ENCODE results near the gene POLE3. TPM values are rescaled to one million over a fixed set of nuclear protein-coding genes. Genes with fewer than 3 reads are reported as not detected.
"Not testable (repeated sequence)": the region's sequence is repeated elsewhere in the genome, so short reads cannot be mapped to it uniquely, and the experiment has no call there.

Gene POLE3
- total RNA-seq, 1 donor from 2014 or later, result 65.9 TPM

DNA sequence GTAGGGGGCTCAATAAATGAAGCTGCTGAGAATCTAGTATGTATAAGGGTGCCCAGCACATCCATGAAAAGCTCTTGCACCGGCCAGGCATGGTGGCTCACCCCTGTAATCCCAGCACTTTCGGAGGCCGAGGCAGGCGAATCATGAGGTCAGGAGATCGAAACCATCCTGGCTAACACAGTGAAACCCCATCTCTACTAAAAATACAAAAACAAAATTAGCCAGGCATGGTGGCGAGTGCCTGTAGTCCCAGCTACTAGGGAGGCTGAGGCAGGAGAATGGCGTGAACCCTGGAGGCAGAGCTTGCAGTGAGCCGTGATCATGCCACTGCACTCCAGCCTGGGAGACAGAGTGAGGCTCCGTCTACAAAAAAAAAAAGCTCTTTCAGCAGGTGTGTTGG is 4.1 kb downstream of the POLE3 start:
- DNase-seq (ENCODE audit: low read depth), result not testable (repeated sequence)

DNA sequence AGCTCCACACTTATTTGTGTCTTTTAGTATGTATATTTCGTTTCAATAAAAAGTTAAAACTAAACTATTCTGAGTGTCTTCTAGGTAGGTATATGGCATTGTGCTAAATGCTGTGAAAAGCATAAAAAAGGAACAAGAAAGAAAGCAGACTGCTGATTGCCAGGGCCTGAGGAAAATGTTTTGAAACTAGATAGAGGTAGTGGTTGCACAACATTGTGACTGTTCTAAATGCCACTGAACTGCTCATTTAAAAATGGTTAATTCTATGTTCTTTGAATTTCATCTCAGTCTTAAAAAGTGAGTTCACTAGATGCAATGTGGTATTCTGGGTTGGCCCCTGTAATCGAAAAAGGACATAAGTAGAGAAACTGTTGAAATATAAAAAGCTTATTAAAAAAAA is 6.8 kb downstream of the POLE3 start:
- DNase-seq (ENCODE audit: low read depth), result no peak

DNA sequence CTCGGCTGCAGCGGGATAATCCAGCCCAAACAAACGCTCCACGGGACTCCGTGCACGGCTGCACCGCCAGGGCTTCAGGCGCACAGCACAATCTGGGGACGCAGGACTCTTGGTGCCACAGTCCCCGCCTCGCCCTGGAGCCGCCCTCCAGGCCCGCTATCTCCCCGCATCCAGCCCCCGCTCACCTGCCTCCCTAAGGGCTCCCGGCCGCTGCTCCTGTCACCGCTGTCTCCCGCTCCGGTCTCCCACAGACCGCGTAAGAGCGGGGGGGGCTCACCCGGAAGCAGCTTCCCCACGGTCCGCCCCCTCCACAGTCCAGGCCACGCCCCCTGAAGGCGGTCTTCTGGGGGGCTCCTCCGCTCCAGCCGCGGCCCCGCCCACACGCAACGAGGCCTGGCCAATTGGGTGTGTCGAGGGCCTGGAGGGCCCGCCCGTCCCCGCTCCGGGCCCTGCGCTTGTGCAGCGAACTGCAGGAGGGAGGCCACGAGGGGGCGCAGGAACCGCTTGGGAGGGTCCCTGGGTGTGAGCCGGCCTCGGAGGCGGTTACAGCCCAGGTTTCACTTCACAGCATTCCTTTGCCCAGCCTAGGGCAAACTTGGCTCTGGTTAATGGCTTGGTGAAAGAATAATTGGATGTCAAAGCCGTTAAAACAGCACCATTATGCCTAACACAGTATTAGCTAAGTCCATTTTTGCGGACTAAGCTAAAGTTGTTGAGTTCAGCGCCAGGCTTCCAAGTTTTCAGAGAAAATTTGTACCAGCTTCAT is 9.3 kb downstream of the POLE3 start, which contains the start of gene ALAD:
ALAD (minus strand) TSS at position 258 of the 766 bp plus-strand sequence. CDS start 7,725 bp downstream, outside the sequence.
- DNase-seq (ENCODE audit: low read depth), result peak; percentile 99

DNA sequence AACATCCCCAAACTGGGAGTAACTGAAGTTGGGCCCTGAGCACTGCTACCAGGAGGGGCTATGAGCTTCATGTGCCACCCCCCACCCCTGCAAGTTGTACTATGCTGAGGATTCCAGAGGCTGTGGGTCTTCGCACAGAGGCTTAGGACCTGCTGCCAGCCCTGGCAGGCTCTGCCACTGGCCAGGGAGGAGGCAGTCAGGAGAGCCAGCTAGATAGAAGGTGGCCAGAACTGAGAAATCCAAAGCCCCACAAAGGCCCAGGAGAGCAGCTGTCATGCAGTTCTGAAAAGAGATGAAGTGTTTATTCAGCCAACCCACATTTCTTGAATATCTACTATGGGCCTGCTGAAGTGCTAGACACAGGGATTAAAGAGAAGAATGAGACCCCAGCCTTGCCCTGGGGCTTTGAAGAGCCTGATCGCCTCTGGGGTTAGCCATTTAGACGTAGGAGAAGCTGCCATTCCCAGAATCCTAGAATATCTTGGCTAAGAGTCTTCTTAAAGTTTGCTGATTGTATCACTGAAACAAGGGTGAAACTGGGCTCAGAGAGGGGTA is 10.8 kb downstream of the POLE3 start:
- DNase-seq (ENCODE audit: low read depth), result peak; percentile 65

DNA sequence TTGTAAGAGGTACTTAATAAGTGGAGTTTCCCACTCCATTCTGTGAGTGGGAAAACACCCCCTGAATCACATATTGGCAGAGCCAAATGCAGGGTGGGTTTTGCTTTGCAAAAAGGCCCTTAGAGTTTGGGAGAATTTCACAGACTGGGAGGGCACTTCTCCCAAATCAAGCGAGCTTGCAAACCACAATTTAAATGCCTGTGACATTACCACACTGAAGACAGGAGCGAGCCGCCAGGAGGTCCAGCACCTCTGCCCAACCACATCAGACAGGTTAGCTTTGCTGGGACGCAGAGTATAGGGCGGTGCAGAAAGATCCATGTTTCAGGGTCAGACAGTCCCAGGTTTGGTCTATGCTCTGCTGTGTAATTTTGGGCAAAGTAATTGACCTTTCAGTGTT is 11.7 kb downstream of the POLE3 start:
- DNase-seq (ENCODE audit: low read depth), result peak; percentile 45

DNA sequence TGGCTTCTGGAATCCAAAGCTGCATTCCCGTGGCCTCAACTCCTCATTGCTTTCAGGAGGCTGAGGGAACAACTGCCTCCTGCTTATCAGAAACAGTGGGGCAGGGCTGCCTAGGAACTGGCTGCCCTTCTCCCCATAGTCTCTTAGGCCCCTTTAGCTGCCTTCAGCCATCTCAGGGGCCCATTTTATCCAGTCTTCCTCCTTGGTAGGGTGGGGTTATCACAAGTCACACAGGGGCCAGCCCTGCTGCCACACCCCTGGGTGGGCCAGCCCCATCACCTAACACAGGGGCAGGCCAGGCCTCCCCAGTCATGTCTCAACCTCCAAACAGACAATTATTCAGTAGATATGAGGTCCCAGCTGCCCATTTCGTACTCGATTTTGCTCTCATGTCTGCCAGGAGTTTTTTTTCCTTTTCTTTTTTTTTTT is 13.3 kb downstream of the POLE3 start:
- peak; percentile 54 for DNase-seq (ENCODE audit: low read depth)

DNA sequence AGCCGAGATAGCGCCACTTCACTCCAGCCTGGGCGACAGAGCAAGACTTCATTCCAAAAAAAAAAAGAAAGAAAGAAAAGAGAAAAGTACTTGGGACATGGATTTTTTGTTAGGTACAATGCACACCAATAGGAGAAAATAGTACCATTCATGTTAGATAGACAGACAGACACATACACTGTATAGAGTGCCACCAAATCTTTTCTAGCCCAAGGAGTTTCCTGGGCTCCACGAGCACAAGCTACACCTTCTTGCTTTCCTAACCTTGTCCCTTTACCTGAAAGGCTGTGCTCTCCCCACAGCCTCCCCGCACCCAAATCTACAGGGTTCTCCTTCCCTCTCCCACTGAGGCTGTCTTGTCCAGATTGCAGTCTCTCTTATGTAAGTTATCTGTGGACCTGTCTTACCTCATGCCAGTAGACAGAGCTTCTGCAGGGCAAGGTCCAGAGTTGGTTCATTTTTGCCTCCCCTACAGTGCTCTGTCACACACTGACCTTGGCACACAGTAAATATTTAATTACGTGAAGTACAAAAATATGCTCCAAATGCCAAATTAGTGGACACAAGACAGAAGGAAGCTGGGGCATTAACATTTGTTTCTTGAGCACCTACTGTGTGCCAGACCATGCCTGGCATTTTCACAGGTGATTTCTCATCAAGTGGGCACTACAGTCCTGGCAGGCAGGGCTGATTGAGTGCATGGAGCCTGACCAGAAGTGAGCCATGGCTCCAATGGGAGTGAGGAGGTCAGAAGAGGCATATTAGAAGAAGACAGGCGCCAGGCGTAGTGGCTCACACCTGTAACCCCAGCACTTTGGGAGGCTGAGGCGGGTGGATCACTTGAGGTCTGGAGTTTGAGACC is 15.2 kb downstream of the POLE3 start:
- DNase-seq (ENCODE audit: low read depth), result no peak

DNA sequence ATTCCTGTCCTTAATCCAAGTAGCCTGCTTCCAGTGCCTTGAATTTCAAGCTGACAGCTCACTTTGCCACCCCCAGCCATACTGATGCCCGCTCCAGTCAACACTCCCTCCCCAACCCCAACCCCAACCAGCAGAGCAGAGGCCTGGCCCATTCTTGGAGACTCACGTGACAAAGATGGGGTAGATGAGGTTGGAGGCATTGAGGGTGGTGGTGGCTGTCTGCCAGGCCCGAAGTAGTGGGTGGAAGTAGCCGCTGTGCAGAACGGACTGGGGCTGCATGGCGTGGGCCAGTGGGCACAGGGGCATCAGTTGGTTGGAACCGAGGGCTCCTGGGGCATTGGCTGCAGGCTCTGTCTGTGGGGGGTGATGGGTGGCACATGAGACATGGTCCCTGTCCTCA is 17.2 kb downstream of the POLE3 start:
- no peak for DNase-seq (ENCODE audit: low read depth)

DNA sequence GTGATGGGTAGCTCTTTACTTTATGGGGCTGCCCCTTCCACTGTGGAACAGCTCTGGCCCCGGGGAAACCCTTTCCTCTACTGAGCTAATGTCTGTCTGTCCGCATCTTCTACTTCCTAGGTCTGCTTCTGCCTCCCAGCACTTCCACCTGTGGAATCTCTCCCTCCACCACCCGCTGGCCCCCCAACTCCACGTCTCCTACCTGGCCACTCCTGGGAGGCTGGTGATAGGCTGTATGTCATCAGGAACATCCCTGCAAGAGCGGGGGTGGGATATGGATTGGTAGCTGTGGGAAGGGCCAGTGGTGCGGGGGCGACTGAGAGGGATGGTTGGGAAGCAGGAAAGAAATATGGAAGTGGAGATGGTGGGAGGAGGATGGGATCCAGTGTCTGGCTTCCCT is 18.6 kb downstream of the POLE3 start:
- DNase-seq (ENCODE audit: low read depth), result no peak

DNA sequence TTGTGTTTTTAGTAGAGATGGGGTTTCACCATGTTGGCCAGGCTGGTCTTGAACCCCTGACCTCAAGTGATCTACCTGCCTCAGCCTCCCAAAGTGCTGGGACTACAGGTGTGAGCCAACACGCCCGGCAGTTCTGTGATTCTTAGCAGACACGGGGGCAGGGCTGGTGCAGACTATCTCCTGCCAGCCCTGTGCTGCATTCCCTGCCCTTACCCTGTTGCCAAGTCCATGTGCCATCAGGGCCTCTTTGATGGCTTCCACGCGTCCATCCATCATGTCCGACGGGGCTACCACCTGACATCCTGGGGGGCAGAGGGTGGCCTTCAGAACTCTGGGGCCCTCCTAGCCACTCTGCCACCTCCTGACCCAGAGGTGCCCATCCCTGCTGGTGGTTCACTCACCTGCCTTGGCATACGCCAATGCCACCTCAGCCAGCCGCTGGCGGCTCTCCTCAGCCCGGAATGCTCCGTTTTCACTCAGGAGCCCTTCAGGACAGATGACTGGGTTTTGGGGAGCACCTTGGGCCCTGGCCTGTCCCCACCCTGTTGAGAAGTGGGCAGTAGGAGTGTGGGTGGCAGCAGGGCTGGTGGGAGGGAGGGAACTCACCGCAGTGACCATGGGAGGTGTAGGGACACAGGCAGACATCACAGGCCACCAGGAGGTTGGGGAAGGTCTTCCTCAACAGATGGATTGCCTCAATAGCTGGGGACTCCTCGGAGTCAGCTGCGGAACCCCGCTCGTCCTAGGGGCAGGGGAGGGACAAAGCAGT is 20.1 kb downstream of the POLE3 start:
- DNase-seq (ENCODE audit: low read depth), result no peak

DNA sequence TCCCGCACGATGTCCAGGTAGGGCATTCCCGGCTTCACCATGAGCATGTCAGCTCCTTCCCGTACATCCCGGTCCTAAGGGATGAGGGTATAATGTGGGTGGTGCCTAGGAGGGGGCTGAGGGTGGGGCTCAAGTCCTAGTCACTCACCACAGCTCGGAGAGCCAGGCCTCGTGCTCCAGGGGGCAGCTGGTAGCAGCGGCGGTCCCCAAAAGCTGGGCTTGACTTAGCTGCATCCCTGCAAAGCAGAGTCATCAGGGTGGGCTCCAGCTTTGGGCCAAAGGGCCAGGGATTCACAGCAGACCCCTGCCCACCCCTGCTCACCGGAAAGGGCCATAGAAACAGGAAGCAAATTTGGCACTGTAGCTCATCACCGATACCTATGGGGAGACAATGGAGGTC is 21.0 kb downstream of the POLE3 start:
- no peak for DNase-seq (ENCODE audit: low read depth)

DNA sequence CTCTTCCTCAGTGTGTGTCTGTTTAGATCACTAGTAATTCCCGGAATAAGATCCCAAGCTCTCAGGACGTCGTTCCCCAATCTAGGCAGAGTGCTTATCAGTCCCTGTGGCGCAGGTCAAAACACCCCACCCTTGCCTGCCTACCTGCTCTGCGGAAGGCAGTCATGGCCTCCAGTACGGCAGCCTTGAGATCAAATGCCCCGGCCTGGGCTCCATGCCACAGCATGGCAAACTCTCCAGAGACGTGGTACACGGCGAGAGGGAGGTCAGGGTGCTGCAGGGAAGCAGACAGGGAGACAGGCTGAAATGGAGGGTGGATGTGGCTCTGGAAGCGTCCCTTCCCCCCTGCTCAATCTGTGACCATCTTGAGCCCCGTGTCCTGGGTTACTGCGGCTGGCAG is 21.6 kb downstream of the POLE3 start:
- no peak for DNase-seq (ENCODE audit: low read depth)

DNA sequence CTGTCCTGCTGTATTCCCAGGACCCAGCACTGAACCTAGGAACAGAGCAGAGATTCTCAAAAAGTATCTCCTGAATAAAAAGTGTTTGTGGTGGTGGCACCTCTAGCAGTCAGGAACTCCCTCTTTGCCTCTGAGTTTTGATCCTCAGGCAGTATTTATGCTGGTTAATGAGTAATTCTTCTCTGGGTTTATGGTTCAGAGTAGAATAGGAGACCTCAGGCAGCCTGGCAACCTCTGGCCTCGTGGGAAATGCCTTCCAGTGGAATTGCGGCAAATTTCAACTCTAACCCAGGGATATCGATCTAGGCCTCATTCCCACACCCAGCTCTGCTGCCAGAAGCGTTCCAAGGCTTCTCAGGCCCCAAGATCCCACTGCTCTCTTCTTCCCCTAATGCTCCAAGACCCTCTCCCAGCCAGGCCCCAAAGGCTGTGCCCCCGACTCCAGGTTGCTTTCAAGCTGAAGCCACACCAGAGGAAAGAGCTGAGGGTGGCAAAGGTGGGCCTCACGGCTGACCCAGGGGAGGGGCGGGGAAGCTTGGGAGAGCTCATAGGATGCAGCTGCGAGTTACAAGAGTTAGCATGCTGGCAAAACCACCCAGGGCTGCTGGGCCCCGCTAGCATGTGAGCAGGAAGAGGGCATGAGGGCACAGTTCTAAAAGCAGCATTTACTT is 22.8 kb downstream of the POLE3 start:
- no peak for DNase-seq (ENCODE audit: low read depth)

DNA sequence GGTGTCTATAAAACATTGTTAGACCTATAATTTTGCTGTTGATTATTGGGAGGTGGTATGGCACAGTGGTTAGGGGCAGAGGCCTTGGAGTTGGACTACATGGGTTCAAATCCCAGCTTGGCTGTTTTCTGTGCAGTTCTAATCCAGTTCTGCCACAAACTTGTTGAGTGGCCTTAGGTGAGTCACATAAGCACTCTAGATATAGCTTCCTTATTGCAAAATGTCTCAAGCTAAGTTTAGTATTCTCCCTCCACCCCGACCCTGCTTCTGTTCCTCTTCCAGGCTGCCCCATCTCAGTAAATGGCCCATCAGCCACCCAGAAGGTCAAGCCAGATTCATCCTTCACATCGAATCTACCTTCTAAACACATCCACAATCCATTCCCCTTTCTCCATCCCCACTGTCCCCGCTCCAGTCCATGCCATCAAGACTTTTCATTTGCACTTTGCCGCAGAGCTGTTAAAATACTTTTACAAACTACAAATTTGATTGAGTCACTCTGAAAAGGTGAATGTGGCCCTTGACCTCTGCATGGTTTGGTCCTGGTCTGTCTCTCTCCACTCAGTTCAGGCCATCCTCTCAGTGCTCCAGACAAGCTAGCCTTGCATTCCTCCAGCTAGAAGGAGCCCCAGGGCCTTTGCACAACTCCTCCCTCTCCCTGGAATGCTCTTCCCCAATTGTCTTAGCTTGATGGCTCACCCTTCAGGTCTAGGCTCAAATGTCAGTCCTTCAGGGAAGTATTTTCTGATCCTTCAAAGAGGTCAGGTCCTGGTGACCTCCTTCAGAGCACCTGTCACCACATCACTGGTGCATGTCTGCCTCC is 23.7 kb downstream of the POLE3 start:
- DNase-seq (ENCODE audit: low read depth), result no peak

DNA sequence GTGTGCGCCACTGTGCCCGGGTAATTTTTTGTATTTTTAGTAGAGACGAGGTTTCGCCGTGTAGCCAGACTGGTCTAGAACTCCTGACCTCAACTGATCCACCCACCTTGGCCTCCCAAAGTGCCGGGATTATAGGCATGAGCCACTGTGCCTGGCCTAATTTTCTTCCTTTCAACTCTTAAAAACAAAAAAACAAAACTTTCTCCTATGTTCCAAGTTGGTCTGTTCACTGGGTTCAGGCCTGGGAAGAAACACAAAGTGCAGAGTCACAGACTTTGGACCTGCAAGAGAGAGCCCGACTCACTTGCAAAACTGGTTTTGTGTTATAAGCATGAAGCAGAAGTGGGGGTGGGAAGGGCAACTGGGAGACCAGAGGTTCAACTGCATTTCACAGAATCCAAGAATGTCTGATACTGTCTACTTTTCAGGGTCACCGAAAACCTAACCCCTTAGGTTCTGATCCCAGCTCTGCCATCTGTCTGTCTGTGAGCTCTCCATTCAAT is 28.5 kb downstream of the POLE3 start:
- DNase-seq (ENCODE audit: low read depth), result no peak

DNA sequence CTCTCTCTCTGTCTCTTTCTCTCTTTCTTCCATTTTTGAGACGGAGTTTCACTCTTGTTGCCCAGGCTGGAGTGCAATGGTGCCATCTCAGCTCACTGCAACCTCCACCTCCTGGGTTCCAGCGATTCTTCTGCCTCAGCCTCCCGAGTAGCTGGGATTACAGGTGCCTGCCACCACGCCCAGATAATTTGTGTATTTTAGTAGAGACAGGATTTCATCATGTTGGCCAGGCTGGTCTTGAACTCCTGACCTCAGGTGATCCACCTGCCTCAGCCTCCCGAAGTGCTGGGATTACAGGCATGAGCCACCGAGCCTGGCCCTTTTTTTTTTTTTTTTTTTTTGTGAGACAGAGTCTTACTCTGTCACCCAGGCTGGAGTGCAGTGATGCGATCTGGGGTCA is 29.0 kb downstream of the POLE3 start:
- DNase-seq (ENCODE audit: low read depth), result not testable (repeated sequence)

DNA sequence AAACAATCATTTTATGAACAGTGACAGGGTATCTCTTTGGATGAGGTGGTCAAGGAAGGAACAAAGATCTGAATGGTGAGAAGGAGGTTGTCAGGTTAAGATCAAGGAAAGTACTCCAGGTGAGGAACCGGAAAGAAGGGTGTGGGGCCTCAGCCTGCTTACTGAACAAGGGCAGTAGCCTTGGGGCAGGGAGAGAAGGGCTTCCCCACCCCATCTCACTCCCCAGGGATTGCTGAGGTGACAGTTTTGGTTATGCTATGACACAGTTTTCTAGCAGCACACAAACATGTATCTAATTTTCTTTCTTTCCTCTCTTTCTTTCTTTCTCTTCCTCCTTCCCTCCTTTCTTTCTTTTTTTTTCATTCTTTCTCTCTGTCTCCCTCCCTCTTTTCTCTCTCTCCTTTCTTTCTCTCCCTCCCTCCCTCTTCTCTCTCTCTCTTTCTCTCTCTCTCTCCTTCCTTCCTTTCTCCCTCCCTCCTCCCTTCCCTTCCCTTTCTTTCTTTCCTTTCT is 29.6 kb downstream of the POLE3 start:
- DNase-seq (ENCODE audit: low read depth), result no peak

DNA sequence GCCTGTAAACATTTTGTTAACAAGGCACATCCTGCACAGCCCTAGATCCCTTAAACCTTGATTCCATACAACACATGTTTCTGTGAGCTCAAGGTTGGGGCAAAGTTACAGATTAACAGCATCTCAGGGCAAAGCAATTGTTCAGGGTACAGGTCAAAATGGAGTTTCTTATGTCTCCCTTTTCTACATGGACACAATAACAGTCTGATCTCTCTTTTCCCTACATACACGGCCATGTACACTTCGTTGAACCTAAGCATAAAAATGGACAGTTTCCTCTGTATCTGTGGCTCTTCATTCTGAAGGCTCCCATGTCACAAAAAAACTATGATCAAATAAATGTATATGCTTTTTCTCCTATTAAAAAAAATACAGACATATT is 30.7 kb downstream of the POLE3 start:
- DNase-seq (ENCODE audit: low read depth), result not testable (repeated sequence)

DNA sequence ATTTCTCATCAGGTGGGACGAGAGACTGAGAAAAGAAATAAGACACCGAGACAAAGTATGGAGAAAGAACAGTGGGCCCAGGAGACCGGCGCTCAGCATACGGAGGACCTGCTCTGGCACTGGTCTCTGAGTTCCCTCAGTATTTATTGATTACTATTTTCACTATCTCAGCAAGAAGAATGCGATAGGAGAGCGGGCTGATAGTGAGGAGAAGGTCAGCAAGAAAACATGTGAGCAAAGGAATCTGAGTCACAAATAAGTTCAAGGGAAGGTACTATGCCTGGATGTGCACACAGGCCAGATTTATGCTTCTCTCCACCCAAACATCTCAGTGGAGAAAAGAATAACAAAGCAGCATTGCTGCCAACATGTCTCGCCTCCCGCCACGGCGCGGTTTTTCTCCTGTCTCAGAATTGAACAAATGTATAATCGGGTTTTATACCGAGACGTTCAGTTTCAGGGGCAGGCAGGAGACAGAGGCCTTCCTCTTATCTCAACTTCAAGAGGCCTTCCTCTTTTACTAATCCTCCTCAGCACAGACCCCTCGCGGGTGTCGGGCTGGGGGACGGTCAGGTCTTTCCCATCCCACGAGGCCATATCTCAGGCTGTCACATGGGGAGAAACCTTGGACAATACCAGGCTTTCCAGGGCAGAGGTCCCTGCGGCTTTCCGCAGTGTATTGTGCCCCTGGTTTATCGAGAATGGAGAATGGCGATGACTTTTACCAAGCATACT is 31.2 kb downstream of the POLE3 start:
- DNase-seq (ENCODE audit: low read depth), result not testable (repeated sequence)

All from myocyte (in vitro differentiated cells).